SK-N-MC (cell line): ENCODE measurements around the gene LHFPL3.

Experiments
- EZH2 ChIP-seq: fragments of 200-600 bp; sonication (generic); IDR thresholded peaks from one replicate; pipeline ENCODE4 v1.6.1; 2017; ENCODE audit warnings: antibody characterized with exemption
- FOXP2 ChIP-seq: optimal IDR thresholded peaks from 2 replicates; pipeline ENCODE3; 2011; ENCODE audit warnings: mild to moderate bottlenecking, moderate library complexity; ENCODE audit not compliant: insufficient read depth; ENCODE audit errors: extremely low read length, control extremely low read depth
- POLR2AphosphoS5 ChIP-seq: IDR thresholded peaks from 2 replicates; pipeline ENCODE4 v1.6.1; 2012; ENCODE audit warnings: mild to moderate bottlenecking, low read depth, low read length, borderline replicate concordance

GRCh38 chr7:104928721-104929400, 600.5 kb downstream of the LHFPL3 start:
- TF ChIP-seq EZH2 (no peak), POLR2AphosphoS5 (no peak), FOXP2 (no peak)
